SK-N-DZ (cell line): ENCODE results near the gene CNTN4.

Source experiments
- DNase-seq: peaks from one replicate; pipeline ENCODE4 v3.0.0-alpha.2; 2015; ENCODE audit warnings: low spot score

Gene CNTN4

GRCh38 chr3:3027976-3028567 lies 929.4 kb downstream of the CNTN4 start:
- DNase-seq, result no peak

- no peak for DNase-seq
Observed at GRCh38 chr3:3031326-3031725, 932.7 kb downstream of the CNTN4 start.

GRCh38 chr3:3037156-3037555 lies 938.5 kb downstream of the CNTN4 start:
- DNase-seq, result no peak

GRCh38 chr3:3038201-3038991 lies 939.7 kb downstream of the CNTN4 start:
- DNase-seq, result no peak

GRCh38 chr3:3053974-3054373 lies 955.3 kb downstream of the CNTN4 start:
- DNase-seq, result no peak

GRCh38 chr3:3059645-3060044 lies 961.0 kb downstream of the CNTN4 start:
- no peak for DNase-seq

GRCh38 chr3:3064297-3064696 lies 965.6 kb downstream of the CNTN4 start:
- DNase-seq, result no peak

- no peak for DNase-seq
Observed at GRCh38 chr3:3065876-3066275, 967.2 kb downstream of the CNTN4 start.

GRCh38 chr3:3066378-3066777 lies 967.7 kb downstream of the CNTN4 start:
- no peak for DNase-seq

- DNase-seq, result no peak
Observed at GRCh38 chr3:3066910-3067309, 968.2 kb downstream of the CNTN4 start.

- DNase-seq, result no peak
Observed at GRCh38 chr3:3068358-3068881, 969.8 kb downstream of the CNTN4 start.

- no peak for DNase-seq
Observed at GRCh38 chr3:3069723-3070122, 971.1 kb downstream of the CNTN4 start.

GRCh38 chr3:3071136-3071535 lies 972.5 kb downstream of the CNTN4 start:
- peak; percentile 21 for DNase-seq

- no peak for DNase-seq
Observed at GRCh38 chr3:3074551-3075257, 976.0 kb downstream of the CNTN4 start.

- DNase-seq, result no peak
Observed at GRCh38 chr3:3080309-3080708, 981.6 kb downstream of the CNTN4 start.

- DNase-seq, result no peak
Observed at GRCh38 chr3:3081381-3082233, 982.9 kb downstream of the CNTN4 start.

- DNase-seq, result no peak
Observed at GRCh38 chr3:3082234-3082924, 983.7 kb downstream of the CNTN4 start.

- DNase-seq, result no peak
Observed at GRCh38 chr3:3084890-3085289, 986.2 kb downstream of the CNTN4 start.

GRCh38 chr3:3085782-3086181 lies 987.1 kb downstream of the CNTN4 start:
- DNase-seq, result no peak

GRCh38 chr3:3086239-3086638 lies 987.6 kb downstream of the CNTN4 start:
- no peak for DNase-seq

GRCh38 chr3:3087279-3087678 lies 988.6 kb downstream of the CNTN4 start:
- peak; percentile 65 for DNase-seq
